Adrenal gland (tissue), 5 donors: ENCODE measurements around the gene USP34.

Experiments used
- CTCF ChIP-seq, 6 experiments: fragments of 450-650 bp in 4 of 6; fragments of 200-600 bp in 2 of 6; sonication (generic) in 1 of 6; IDR thresholded peaks; 1 replicate in 5 of 6; 2 replicates in 1 of 6; pipeline versions ENCODE4 v1.5.1 to v1.8.0; 2016 to 2021; ENCODE audit warnings: antibody characterized with exemption in 6 of 6, mild to moderate bottlenecking in 2 of 6, moderate library complexity in 1 of 6
- POLR2A ChIP-seq, 2 donors: fragments of 450-650 bp; IDR thresholded peaks; one replicate each; pipeline ENCODE4 v1.6.1; 2017; ENCODE audit warnings: antibody characterized with exemption in 2 of 2, mild to moderate bottlenecking in 2 of 2, moderate library complexity in 1 of 2
- donor health status: DM: no; HTN: no; CAD: no.

DNA sequence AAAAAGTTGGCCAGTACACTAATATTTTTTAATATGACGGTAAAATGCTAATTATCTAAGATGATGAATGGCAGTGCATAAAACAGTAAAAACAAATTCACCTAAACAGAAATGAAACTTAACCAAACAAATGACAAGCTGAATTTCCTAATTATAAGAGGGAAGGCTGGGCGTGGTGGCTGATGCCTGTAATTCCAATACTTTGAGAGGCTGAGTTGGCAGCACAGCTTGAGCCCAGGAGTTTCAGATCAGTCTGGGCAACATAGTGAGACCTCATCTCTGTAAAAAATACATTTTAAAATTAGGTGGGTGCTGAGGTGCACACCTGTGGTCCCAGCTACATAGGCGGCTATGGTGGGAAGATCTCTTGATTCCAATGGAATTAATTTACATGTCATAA, 120.1 kb downstream of the USP34 start:
- TF ChIP-seq CTCF (IDR thresholded peaks at IDR 0.05): no peak
- TF ChIP-seq POLR2A (IDR thresholded peaks at IDR 0.05): no peak
